Measurements from ENCODE around the gene USP17L22.
"Not testable (repeated sequence)": the region's sequence is repeated elsewhere in the genome, so short reads cannot be mapped to it uniquely, and the experiment has no call there.

Gene USP17L22, protein sequence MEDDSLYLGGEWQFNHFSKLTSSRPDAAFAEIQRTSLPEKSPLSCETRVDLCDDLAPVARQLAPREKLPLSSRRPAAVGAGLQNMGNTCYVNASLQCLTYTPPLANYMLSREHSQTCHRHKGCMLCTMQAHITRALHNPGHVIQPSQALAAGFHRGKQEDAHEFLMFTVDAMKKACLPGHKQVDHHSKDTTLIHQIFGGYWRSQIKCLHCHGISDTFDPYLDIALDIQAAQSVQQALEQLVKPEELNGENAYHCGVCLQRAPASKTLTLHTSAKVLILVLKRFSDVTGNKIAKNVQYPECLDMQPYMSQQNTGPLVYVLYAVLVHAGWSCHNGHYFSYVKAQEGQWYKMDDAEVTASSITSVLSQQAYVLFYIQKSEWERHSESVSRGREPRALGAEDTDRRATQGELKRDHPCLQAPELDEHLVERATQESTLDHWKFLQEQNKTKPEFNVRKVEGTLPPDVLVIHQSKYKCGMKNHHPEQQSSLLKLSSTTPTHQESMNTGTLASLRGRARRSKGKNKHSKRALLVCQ

DNA sequence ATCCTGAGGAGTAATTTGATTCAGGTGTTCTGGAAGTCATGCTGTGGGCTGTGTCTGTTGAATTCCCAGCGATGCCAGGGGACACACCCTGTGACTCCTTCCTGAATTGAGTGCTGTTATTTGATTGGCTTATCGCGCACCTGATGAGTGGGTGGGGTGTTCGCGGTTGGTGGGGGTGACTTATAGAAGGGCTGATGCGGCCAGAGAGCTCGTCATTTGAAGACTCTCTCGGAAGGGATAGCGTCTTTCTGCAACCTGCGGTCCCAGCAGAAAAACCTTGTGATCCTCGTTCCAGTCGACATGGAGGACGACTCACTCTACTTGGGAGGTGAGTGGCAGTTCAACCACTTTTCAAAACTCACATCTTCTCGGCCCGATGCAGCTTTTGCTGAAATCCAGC lies at the start of gene USP17L22:
USP17L22 (plus strand) TSS at position 301 of the 400 bp plus-strand sequence; CDS start at position 301, 0 bp downstream.
- DNase-seq (ENCODE audit: low spot score); CTCF ChIA-PET; POLR2A ChIA-PET (ENCODE audit: low non-redundant PET); H3K27ac ChIP-seq: not testable (repeated sequence)

DNA sequence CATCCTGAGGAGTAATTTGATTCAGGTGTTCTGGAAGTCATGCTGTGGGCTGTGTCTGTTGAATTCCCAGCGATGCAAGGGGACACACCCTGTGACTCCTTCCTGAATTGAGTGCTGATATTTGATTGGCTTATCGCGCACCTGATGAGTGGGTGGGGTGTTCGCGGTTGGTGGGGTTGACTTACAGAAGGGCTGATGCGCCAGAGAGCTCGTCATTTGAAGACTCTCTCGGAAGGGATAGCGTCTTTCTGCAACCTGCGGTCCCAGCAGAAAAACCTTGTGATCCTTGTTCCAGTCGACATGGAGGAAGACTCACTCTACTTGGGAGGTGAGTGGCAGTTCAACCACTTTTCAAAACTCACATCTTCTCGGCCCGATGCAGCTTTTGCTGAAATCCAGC lies 47.6 kb upstream of the USP17L22 start, which contains the start of gene USP17L12:
USP17L12 (plus strand) TSS at position 301 of the 400 bp plus-strand sequence; CDS start at position 301, 0 bp downstream.
- POLR2A ChIA-PET (ENCODE audit: low non-redundant PET); CTCF ChIA-PET; H3K27ac ChIP-seq; DNase-seq (ENCODE audit: low spot score): not testable (repeated sequence)

DNA sequence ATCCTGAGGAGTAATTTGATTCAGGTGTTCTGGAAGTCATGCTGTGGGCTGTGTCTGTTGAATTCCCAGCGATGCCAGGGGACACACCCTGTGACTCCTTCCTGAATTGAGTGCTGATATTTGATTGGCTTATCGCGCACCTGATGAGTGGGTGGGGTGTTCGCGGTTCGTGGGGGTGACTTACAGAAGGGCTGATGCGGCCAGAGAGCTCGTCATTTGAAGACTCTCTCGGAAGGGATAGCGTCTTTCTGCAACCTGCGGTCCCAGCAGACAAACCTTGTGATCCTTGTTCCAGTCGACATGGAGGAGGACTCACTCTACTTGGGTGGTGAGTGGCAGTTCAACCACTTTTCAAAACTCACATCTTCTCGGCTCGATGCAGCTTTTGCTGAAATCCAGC lies 42.8 kb upstream of the USP17L22 start, which contains the start of gene USP17L13:
USP17L13 (plus strand) TSS at position 301 of the 400 bp plus-strand sequence; CDS start at position 301, 0 bp downstream.
- POLR2A ChIA-PET (ENCODE audit: low non-redundant PET); DNase-seq (ENCODE audit: low spot score); H3K27ac ChIP-seq: not testable (repeated sequence)

DNA sequence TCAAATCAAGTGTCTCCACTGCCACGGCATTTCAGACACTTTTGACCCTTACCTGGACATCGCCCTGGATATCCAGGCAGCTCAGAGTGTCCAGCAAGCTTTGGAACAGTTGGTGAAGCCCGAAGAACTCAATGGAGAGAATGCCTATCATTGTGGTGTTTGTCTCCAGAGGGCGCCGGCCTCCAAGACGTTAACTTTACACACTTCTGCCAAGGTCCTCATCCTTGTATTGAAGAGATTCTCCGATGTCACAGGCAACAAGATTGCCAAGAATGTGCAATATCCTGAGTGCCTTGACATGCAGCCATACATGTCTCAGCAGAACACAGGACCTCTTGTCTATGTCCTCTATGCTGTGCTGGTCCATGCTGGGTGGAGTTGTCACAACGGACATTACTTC lies 37.2 kb upstream of the USP17L22 start:
- H3K27ac ChIP-seq; CTCF ChIA-PET; DNase-seq (ENCODE audit: low spot score); POLR2A ChIA-PET (ENCODE audit: low non-redundant PET): not testable (repeated sequence)

More for the DNA sequence above, 42.8 kb upstream of the USP17L22 start, which contains the start of gene USP17L13:
- CTCF ChIA-PET, result not testable (repeated sequence)

DNA sequence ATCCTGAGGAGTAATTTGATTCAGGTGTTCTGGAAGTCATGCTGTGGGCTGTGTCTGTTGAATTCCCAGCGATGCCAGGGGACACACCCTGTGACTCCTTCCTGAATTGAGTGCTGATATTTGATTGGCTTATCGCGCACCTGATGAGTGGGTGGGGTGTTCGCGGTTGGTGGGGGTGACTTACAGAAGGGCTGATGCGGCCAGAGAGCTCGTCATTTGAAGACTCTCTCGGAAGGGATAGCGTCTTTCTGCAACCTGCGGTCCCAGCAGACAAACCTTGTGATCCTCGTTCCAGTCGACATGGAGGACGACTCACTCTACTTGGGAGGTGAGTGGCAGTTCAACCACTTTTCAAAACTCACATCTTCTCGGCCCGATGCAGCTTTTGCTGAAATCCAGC lies 33.3 kb upstream of the USP17L22 start, which contains the start of gene USP17L15:
USP17L15 (plus strand) TSS at position 301 of the 400 bp plus-strand sequence; CDS start at position 301, 0 bp downstream.
- CTCF ChIA-PET; H3K27ac ChIP-seq; POLR2A ChIA-PET (ENCODE audit: low non-redundant PET); DNase-seq (ENCODE audit: low spot score): not testable (repeated sequence)

DNA sequence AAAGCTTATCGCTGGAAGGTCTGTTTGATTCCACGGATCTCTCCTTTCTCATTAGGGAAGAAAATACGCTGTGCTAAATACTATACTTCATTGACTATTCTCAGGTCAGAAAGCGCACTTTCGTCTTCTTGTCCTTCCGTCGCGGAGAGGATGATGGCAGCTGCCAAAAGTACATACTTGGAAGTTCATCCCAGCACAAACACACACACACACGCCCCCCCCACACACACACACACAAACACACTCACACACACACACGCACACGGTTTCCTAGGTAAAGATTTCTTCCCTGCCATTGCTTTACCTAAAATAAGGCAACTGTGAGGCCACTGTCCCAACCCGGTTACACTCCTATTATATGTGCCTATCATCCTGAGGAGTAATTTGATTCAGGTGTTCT lies 29.0 kb upstream of the USP17L22 start:
- DNase-seq (ENCODE audit: low spot score); POLR2A ChIA-PET (ENCODE audit: low non-redundant PET); H3K27ac ChIP-seq; CTCF ChIA-PET: not testable (repeated sequence)

DNA sequence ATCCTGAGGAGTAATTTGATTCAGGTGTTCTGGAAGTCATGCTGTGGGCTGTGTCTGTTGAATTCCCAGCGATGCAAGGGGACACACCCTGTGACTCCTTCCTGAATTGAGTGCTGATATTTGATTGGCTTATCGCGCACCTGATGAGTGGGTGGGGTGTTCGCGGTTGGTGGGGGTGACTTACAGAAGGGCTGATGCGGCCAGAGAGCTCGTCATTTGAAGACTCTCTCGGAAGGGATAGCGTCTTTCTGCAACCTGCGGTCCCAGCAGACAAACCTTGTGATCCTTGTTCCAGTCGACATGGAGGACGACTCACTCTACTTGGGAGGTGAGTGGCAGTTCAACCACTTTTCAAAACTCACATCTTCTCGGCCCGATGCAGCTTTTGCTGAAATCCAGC lies 23.8 kb upstream of the USP17L22 start, which contains the start of gene USP17L17:
USP17L17 (plus strand) TSS at position 301 of the 400 bp plus-strand sequence; CDS start at position 301, 0 bp downstream.
- CTCF ChIA-PET; H3K27ac ChIP-seq; POLR2A ChIA-PET (ENCODE audit: low non-redundant PET); DNase-seq (ENCODE audit: low spot score): not testable (repeated sequence)

DNA sequence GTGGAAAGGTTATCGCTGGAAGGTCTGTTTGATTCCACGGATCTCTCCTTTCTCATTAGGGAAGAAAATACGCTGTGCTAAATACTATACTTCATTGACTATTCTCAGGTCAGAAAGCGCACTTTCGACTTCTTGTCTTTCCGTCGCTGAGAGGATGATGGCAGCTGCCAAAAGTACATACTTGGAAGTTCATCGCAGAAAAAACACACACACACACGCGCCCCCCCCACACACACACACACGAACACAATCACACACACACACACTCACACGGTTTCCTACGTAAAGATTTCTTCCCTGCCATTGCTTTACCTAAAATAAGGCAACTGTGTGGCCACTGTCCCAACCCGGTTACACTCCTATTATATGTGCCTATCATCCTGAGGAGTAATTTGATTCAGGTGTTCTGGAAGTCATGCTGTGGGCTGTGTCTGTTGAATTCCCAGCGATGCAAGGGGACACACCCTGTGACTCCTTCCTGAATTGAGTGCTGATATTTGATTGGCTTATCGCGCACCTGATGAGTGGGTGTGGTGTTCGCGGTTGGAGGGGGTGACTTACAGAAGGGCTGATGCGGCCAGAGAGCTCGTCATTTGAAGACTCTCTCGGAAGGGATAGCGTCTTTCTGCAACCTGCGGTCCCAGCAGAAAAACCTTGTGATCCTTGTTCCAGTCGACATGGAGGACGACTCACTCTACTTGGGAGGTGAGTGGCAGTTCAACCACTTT lies 19.3 kb upstream of the USP17L22 start, which contains the start of gene USP17L18:
USP17L18 (plus strand) TSS at position 678 of the 728 bp plus-strand sequence; CDS start at position 678, 0 bp downstream.
- POLR2A ChIA-PET (ENCODE audit: low non-redundant PET); CTCF ChIA-PET; DNase-seq (ENCODE audit: low spot score); H3K27ac ChIP-seq: not testable (repeated sequence)

DNA sequence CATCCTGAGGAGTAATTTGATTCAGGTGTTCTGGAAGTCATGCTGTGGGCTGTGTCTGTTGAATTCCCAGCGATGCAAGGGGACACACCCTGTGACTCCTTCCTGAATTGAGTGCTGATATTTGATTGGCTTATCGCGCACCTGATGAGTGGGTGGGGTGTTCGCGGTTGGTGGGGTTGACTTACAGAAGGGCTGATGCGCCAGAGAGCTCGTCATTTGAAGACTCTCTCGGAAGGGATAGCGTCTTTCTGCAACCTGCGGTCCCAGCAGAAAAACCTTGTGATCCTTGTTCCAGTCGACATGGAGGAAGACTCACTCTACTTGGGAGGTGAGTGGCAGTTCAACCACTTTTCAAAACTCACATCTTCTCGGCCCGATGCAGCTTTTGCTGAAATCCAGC lies 14.3 kb upstream of the USP17L22 start, which contains the start of gene USP17L19:
USP17L19 (plus strand) TSS at position 301 of the 400 bp plus-strand sequence; CDS start at position 301, 0 bp downstream.
- POLR2A ChIA-PET (ENCODE audit: low non-redundant PET); DNase-seq (ENCODE audit: low spot score); H3K27ac ChIP-seq; CTCF ChIA-PET: not testable (repeated sequence)

DNA sequence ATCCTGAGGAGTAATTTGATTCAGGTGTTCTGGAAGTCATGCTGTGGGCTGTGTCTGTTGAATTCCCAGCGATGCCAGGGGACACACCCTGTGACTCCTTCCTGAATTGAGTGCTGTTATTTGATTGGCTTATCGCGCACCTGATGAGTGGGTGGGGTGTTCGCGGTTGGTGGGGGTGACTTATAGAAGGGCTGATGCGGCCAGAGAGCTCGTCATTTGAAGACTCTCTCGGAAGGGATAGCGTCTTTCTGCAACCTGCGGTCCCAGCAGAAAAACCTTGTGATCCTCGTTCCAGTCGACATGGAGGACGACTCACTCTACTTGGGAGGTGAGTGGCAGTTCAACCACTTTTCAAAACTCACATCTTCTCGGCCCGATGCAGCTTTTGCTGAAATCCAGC lies 9.6 kb upstream of the USP17L22 start, which contains the start of gene USP17L20:
USP17L20 (plus strand) TSS at position 301 of the 400 bp plus-strand sequence; CDS start at position 301, 0 bp downstream.
- DNase-seq (ENCODE audit: low spot score); H3K27ac ChIP-seq; CTCF ChIA-PET; POLR2A ChIA-PET (ENCODE audit: low non-redundant PET): not testable (repeated sequence)

DNA sequence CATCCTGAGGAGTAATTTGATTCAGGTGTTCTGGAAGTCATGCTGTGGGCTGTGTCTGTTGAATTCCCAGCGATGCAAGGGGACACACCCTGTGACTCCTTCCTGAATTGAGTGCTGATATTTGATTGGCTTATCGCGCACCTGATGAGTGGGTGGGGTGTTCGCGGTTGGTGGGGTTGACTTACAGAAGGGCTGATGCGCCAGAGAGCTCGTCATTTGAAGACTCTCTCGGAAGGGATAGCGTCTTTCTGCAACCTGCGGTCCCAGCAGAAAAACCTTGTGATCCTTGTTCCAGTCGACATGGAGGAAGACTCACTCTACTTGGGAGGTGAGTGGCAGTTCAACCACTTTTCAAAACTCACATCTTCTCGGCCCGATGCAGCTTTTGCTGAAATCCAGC lies 4.8 kb upstream of the USP17L22 start, which contains the start of gene USP17L21:
USP17L21 (plus strand) TSS at position 301 of the 400 bp plus-strand sequence; CDS start at position 301, 0 bp downstream.
- H3K27ac ChIP-seq; CTCF ChIA-PET; DNase-seq (ENCODE audit: low spot score); POLR2A ChIA-PET (ENCODE audit: low non-redundant PET): not testable (repeated sequence)

DNA sequence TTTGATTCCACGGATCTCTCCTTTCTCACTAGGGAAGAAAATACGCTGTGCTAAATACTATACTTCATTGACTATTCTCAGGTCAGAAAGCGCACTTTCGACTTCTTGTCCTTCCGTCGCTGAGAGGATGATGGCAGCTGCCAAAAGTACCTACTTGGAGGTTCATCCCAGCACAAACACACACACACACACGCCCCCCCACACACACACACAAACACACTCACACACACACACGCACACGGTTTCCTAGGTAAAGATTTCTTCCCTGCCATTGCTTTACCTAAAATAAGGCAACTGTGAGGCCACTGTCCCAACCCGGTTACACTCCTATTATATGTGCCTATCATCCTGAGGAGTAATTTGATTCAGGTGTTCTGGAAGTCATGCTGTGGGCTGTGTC lies 4.3 kb downstream of the USP17L22 start:
- H3K27ac ChIP-seq; DNase-seq (ENCODE audit: low spot score); POLR2A ChIA-PET (ENCODE audit: low non-redundant PET); CTCF ChIA-PET: not testable (repeated sequence)

Measured in RWPE1 (cell line).